AG04449 (cell line): ENCODE results near the gene MORN5.

Experiments
- CTCF ChIA-PET: fragments of 350-600 bp; formaldehyde crosslinking; extraction: SDS; loops from one replicate; lab custom pipeline; 2021; ENCODE audit warnings: antibody characterized with exemption; lab: Yijun Ruan, JAX
- POLR2A ChIA-PET: fragments of 400-600, 350-600 bp; formaldehyde crosslinking; extraction: SDS; loops from one replicate; lab custom pipeline; 2020; ENCODE audit warnings: antibody characterized with exemption, inconsistent platforms; lab: Yijun Ruan, JAX
- DNase-seq: peaks from one replicate; pipeline ENCODE4 v3.0.0-alpha.2; 2010; ENCODE audit warnings: low read depth, low spot score
- H3K4me3 ChIP-seq: 2 replicates; pipeline ENCODE4 v1.5.1; 2011; ENCODE audit warnings: low read depth, mild to moderate bottlenecking, control low read depth, low read length
- TF ChIP-seq, protein P1 (sequence below): IDR thresholded peaks from one replicate; pipeline ENCODE4 v1.5.1; 2011; ENCODE audit warnings: mild to moderate bottlenecking, moderate library complexity, low read length, control low read depth, inconsistent platforms; ENCODE audit not compliant: insufficient read depth; ENCODE audit errors: missing control alignments

The MORN5 gene

DNA sequence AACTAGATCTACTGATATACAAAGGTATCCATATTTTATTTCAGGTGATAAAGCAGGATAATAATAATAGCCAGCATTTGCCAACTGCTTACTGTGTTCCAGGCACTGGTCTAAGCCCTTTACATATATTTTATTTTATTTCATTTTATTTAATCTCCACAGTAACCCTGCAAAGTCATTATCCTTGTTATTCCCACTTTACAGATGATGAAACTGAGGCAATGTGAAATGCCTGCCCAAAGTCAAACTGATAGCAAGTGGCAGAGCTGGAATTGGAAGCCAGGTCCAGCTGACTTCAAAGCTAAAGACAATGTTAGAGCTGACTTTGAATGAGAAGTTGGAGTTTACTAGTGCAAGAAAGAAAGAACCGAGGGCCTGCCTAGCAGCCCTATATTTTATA, 24.8 kb downstream of the MORN5 start:
- no peak for DNase-seq
- ChIA-PET POLR2A (no interaction called here), CTCF (no interaction called here)
- H3K4me3 ChIP-seq: no peak overlapping the region
- TF ChIP-seq, protein P1, sequence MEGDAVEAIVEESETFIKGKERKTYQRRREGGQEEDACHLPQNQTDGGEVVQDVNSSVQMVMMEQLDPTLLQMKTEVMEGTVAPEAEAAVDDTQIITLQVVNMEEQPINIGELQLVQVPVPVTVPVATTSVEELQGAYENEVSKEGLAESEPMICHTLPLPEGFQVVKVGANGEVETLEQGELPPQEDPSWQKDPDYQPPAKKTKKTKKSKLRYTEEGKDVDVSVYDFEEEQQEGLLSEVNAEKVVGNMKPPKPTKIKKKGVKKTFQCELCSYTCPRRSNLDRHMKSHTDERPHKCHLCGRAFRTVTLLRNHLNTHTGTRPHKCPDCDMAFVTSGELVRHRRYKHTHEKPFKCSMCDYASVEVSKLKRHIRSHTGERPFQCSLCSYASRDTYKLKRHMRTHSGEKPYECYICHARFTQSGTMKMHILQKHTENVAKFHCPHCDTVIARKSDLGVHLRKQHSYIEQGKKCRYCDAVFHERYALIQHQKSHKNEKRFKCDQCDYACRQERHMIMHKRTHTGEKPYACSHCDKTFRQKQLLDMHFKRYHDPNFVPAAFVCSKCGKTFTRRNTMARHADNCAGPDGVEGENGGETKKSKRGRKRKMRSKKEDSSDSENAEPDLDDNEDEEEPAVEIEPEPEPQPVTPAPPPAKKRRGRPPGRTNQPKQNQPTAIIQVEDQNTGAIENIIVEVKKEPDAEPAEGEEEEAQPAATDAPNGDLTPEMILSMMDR: no peak

GRCh38 chr9:122186301-122186700, 26.6 kb downstream of the MORN5 start:
- TF ChIP-seq, protein P1: no peak
- H3K4me3 ChIP-seq: no peak overlapping the region
- CTCF ChIA-PET: interaction anchor here (1.6 kb wide), 1 partner anchor 87 kb away, joined by 5 read pairs; no protein-coding TSS in a partner anchor
- no peak for DNase-seq
- POLR2A ChIA-PET: no interaction called here

DNA sequence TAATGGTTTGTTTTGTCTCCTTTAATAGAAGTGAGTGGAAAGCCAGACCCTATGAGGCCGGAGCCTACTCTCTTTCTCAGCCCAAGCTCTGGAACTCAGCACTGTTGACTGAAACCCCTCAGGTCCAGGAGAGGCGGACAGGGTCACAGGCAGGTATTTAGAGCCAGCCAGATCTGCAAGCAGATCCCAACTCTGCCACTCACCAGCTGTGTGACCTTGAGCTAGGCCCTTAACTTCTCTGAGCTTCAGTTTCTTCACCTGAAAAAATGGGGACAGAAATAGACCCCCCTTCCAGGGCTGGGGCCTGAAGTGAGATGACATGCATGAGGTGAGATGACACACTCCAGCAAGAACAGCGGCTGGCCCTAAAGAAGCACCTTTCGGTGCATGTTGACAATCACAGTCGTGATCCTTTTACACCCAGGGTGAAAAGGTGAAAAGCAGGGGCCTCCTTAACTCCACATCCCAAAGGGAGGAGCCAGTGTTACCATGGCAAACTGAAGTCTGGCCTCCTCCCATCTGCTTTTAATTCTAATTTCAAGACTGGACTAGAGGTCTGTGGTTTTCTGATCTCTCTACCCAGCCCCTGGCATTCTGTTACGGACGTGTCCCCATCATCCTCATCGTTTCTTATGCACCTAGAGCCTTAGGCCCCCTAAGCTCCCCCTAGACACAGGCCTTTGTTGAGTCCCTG, 27.2 kb downstream of the MORN5 start:
- ChIA-PET POLR2A (no interaction called here), CTCF (interaction anchor here (1.6 kb wide), 1 partner anchor 88 kb away, joined by 5 read pairs; no protein-coding TSS in a partner anchor)
- DNase-seq: no peak
- H3K4me3 ChIP-seq: no peak overlapping the region
- TF ChIP-seq, protein P1: no peak

GRCh38 chr9:122188369-122188768, 28.7 kb downstream of the MORN5 start:
- ChIA-PET POLR2A (no interaction called here), CTCF (no interaction called here)
- no peak for DNase-seq
- H3K4me3 ChIP-seq: no peak overlapping the region
- TF ChIP-seq, protein P1: no peak

GRCh38 chr9:122190597-122191381, 31.1 kb downstream of the MORN5 start:
- ChIA-PET POLR2A (no interaction called here), CTCF (no interaction called here)
- no peak for DNase-seq
- no peak overlapping the region for H3K4me3 ChIP-seq
- TF ChIP-seq, protein P1: no peak

GRCh38 chr9:122191584-122191983, 31.9 kb downstream of the MORN5 start:
- H3K4me3 ChIP-seq: no peak overlapping the region
- DNase-seq: no peak
- CTCF ChIA-PET: no interaction called here
- POLR2A ChIA-PET: no interaction called here
- TF ChIP-seq, protein P1: no peak
